Measurements from ENCODE around the gene DCANP1.

Gene DCANP1

DNA sequence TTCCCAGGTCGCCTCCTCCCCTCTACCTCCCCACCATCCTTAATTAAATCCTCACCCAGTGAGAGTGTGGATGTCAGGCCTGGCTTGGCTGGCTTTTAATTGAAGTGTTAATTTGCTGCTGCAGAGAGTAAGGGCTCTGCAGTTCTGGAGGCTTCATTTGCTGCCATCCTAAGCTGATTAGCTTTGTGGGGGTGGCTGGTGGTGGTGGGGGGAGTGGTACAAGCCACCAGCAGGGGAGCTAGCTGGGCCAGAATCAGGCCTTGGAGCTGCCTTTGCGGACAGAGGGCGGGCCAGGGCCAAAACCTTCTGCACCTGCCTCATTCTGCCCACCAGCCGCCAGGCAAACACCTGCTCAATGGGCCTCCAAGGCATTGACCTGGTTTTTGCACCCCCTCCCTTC is 31.8 kb upstream of the DCANP1 start:
- DNase-seq = no peak

- no peak for DNase-seq
These were observed 30.5 kb upstream of the DCANP1 start for GRCh38 chr5:135477613-135478066.

GRCh38 chr5:135476615-135477581 is 29.8 kb upstream of the DCANP1 start:
- no peak for DNase-seq

DNA sequence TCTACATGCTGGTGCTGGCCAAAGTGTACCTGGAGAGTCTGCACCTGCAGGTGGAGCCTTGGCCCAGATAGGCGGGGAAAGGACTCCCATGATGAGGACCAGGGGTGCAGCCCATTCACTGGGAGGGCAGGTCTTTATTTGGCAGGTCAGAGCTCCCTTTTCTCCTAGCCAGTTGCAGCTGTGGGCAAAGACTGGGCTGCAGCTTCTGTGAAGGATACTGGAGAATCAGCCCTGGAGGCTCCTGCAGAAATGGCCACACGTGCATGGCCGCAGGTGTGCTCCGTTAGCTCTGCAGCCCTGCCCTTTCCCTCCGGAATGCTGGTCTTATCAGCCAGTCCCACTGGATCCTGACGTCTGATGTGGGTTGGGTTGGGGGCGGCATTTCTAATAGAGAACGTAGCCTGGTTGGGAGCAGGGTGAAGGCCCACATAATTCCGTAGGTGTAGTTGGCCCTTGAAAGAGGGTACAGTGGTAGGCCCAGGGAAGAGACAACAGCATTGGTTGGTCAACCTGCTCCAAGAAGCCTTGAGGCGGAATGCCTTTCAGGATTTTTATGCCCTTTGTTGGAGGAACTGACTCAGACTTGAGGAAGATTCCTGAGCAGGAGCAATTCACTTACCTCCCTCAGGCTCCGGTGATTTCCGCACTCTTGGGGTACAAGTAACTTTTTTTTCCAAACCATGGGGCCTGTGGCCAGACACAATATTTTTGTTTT is 27.0 kb upstream of the DCANP1 start:
- DNase-seq = no peak

DNA sequence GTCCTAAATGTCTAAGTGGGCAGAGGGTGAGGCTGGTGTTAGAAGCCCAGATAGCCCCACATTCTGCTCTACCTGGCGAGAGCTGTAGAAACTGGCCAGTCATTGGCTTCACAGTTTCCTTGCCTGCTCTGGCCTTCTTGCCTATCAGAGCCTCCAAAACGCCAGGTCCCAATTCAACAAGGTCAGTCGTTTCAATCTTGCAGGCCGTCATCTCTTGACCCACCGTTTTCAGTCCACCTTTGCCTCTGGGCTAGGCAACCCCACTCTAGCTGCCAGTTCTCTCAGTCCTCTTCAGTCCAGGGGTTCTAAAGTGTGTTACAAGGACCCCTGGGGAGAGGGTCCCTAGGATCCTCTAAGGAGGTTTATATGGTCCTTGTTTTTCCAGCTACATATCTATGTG is 25.0 kb upstream of the DCANP1 start:
- DNase-seq = no peak

- no peak for DNase-seq
These were observed 24.6 kb upstream of the DCANP1 start for GRCh38 chr5:135471726-135472125.

- DNase-seq = no peak
These were observed 22.8 kb upstream of the DCANP1 start for GRCh38 chr5:135469911-135470310.

GRCh38 chr5:135468541-135468940 is 21.4 kb upstream of the DCANP1 start:
- DNase-seq = no peak

- DNase-seq = no peak
These were observed 20.8 kb upstream of the DCANP1 start for GRCh38 chr5:135467871-135468485.

DNA sequence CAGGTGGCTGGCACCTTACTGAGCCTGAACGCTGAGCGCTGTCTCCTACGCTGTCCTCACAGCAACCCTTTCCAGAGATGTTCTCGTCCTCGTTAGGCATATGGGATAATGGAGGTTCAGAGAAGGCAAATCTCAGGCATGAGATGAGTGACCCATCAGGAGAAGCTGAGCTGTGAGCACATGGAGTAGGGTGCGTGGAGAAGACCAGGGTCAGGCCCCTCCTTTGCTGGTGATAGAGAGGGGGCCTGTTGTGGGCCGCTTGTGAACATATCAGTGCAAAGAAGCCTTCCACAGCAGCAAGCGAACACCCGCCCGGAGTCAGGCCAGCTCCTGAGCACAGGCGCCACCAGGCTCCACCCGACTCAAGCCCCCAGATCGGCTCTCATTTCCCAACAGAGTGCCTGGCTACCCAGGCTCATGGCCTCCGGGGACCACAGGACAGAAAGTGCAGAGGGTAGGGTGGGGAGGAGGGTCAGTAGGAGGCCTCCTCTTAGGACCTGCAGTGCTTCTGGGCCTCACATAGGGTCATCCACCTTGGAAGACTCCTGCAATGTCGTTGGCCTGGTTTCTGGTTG is 20.0 kb upstream of the DCANP1 start:
- DNase-seq = no peak

GRCh38 chr5:135466178-135467050 is 19.3 kb upstream of the DCANP1 start:
- peak; percentile 24 to 66 for DNase-seq

GRCh38 chr5:135465391-135466122 is 18.4 kb upstream of the DCANP1 start:
- no peak for DNase-seq

GRCh38 chr5:135462304-135462703 is 15.2 kb upstream of the DCANP1 start:
- DNase-seq = peak; percentile 80 to 82

- DNase-seq = no peak
These were observed 14.5 kb upstream of the DCANP1 start for GRCh38 chr5:135461481-135462151.

- DNase-seq = no peak
These were observed 13.3 kb upstream of the DCANP1 start for GRCh38 chr5:135460246-135461033.

DNA sequence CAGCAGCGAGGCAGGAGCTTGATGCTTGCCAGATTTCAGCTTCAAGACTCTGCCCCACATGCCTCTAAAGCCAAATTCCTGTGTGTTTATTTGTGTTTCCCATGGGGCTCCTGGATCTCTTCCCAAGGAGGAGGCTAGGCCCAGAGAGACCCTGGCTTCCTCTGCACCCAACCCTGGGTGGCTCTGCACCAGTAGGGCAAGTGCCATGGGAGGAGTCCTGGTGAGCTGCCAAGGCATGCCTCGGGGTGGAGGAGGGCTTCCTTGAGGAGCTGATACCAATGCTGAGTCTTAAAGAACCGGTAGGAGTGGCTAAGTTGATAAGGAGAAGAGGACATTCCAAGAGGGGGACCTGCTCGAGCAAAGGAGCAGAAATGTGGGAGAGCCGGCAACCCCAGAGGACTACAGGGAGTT is 11.8 kb upstream of the DCANP1 start:
- DNase-seq = no peak

DNA sequence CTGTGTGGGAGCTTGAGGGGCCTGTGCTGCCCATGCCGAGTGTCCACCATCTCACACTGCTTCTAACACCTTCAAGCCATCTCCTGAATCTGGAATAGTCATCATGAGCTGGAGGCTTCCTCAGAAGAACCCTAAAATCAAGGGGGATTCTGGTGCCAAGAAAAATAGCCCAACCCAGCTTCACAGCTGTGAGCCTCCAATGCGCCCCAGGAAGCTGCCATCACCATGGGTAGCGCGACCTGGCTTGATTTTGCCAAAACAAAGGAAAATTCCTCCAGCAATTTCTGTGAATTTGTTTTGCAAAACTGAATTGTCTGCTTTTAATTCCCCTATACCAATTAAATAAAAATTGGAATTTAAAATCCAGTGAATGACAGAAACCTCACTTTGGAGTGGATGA is 11.2 kb upstream of the DCANP1 start:
- DNase-seq = no peak

GRCh38 chr5:135457424-135458071 is 10.4 kb upstream of the DCANP1 start:
- DNase-seq = peak; percentile 52

All from SHP77 (cell line).